ENCODE data around the gene LOXL3.
A peak's percentile ranks its signal among the peaks of the same experiment; 100 is the strongest.
"Not testable (repeated sequence)": the region's sequence is repeated elsewhere in the genome, so short reads cannot be mapped to it uniquely, and the experiment has no call there.

The LOXL3 gene

GRCh38 chr2:74483675-74484164 is 70.0 kb downstream of the LOXL3 start:
- not testable (repeated sequence) for DNase-seq

GRCh38 chr2:74482801-74483674 is 70.7 kb downstream of the LOXL3 start, which contains the start of the genes CCDC142 and TTC31:
Gene CCDC142 (minus strand): TSS chr2:74482998. CDS start chr2:74482837, 161 bp downstream.
Gene TTC31 (plus strand): TSS chr2:74483081. CDS start chr2:74483096, 15 bp downstream.
- DNase-seq = peak; percentile 95

Data from fibroblast of skin of right biceps (primary cell).